ENCODE data around the gene OTUB2. TPM values are rescaled to one million over a fixed set of nuclear protein-coding genes. Genes with fewer than 3 reads are reported as not detected.

Gene OTUB2
- total and polyA plus RNA-seq, 2 experiments from 2014 or later, result 2.7 to 2.8 TPM

GRCh38 chr14:93981316-93982229 is 44.6 kb upstream of the OTUB2 start:
- Histone ChIP-seq H3K9me2 (replicated peaks; ENCODE audit: insufficient read depth) (no peaks in the 10 kb centered on the region), H3K9me3 (ENCODE audit: low read depth) (no peaks in the 10 kb centered on the region), H3K27ac (no peak overlapping the region), H3K79me2 (no peaks in the 10 kb centered on the region), H3K4me3 (no peak overlapping the region), H4K20me1 (ENCODE audit: insufficient read depth, poor library complexity, severe bottlenecking) (no peaks in the 10 kb centered on the region), H3K4me2 (no peak overlapping the region), H3K4me1 (ENCODE audit: insufficient read depth) (peaks cover 8% of the 10 kb centered on the region), H2AFZ (no peak overlapping the region), H3K27me3 (no peaks in the 10 kb centered on the region), H3K36me3 (replicated peaks; ENCODE audit: insufficient read depth, low read depth) (no peaks in the 10 kb centered on the region)
- TF ChIP-seq CTCF (IDR thresholded peaks at IDR 0.05; ENCODE audit: poor library complexity), result no peak
- TF ChIP-seq EZH2phosphoT487 (IDR thresholded peaks at IDR 0.05; ENCODE audit: low read depth, severe bottlenecking, unreplicated experiment), result no peak
- TF ChIP-seq EZH2 (IDR thresholded peaks at IDR 0.05; ENCODE audit: borderline replicate concordance), result no peak
- no peak for DNase-seq (ENCODE audit: low spot score)
- 92% methylated on average over 9 of the region's 9 CpGs for WGBS (ENCODE audit: low lambda C conversion rate, missing lambda C conversion rate)

DNA sequence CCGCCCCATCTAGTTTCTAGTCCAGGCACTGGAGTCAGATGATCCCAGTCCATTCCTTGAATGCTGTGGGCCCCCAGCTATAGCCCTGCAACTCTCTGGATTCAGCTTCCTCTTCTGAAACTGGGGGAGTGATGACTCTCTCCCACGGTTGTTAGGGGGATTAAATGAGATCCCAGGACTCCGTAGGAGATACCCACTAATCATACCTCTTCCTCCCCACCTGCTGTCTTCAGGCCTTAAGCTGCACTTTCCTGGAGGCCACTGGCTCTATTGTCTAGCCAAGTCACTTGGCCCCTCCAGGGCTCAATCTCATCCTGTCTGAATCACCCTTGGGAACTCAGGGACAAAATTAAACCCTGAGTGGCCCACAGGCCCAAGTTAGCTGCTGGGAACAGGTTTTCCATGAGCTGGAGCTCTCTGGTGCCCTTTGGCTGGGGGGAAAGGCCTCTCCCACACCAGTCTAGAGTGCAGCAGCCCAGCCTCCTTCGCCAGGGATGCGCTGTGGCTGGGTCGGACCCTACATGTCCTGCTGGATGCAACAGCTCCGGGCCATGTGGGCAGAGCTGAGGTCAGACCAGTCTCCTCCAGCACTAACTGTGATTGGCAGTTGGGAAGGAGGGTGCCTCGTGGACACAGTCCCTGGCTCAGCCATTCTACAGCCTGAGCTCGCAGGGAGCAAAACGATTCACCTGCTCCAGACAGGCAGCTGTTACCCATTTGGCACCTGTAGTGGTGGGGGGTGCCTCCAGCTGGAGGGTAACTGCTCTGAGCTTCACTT is 43.7 kb upstream of the OTUB2 start:
- no peaks in the 10 kb centered on the region for H4K20me1 ChIP-seq (ENCODE audit: insufficient read depth, poor library complexity, severe bottlenecking)
- no peak for TF ChIP-seq CTCF (IDR thresholded peaks at IDR 0.05; ENCODE audit: poor library complexity)
- H3K4me3 ChIP-seq, result no peak overlapping the region
- no peaks in the 10 kb centered on the region for H3K9me3 ChIP-seq (ENCODE audit: low read depth)
- H3K4me2 ChIP-seq, result no peak overlapping the region
- no peaks in the 10 kb centered on the region for H3K79me2 ChIP-seq
- H3K27me3 ChIP-seq, result no peaks in the 10 kb centered on the region
- no peak overlapping the region for H3K27ac ChIP-seq
- H3K9me2 ChIP-seq (replicated peaks; ENCODE audit: insufficient read depth), result no peaks in the 10 kb centered on the region
- H2AFZ ChIP-seq, result no peak overlapping the region
- no peak for DNase-seq (ENCODE audit: low spot score)
- WGBS (ENCODE audit: low lambda C conversion rate, missing lambda C conversion rate), result 78% methylated on average over 10 of the region's 10 CpGs
- H3K4me1 ChIP-seq (ENCODE audit: insufficient read depth), result peaks cover 8% of the 10 kb centered on the region
- no peaks in the 10 kb centered on the region for H3K36me3 ChIP-seq (replicated peaks; ENCODE audit: insufficient read depth, low read depth)

DNA sequence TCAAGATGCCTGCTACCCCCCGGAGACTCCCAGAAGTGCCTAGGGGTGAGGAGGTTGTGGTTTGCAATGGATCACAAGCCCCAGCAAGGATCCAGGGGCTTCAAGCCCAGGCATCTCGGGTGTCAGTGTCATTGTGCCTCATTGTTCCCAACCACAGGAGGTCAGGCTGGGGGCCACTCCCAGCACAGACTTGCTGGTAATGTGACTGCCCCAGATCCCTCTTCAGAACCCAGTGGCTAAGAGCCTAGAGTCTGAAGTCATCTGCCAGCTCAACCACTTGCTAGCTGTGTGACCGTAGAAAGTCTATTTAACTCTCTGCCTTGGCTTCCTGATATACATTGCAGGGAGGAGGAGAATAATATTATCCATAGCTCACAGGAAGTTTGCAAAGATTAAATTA is 42.1 kb upstream of the OTUB2 start:
- TF ChIP-seq EZH2 (IDR thresholded peaks at IDR 0.05; ENCODE audit: borderline replicate concordance), result no peak
- no peak for TF ChIP-seq CTCF (IDR thresholded peaks at IDR 0.05; ENCODE audit: poor library complexity)
- no peak for TF ChIP-seq EZH2phosphoT487 (IDR thresholded peaks at IDR 0.05; ENCODE audit: low read depth, severe bottlenecking, unreplicated experiment)
- WGBS (ENCODE audit: low lambda C conversion rate, missing lambda C conversion rate), result 87% methylated on average over 3 of the region's 3 CpGs

More for the DNA sequence above, 42.1 kb upstream of the OTUB2 start:
- Histone ChIP-seq H3K9me3 (ENCODE audit: low read depth) (no peaks in the 10 kb centered on the region), H3K36me3 (replicated peaks; ENCODE audit: insufficient read depth, low read depth) (no peaks in the 10 kb centered on the region), H3K27ac (no peak overlapping the region), H3K4me2 (no peak overlapping the region), H4K20me1 (ENCODE audit: insufficient read depth, poor library complexity, severe bottlenecking) (no peaks in the 10 kb centered on the region), H3K79me2 (no peaks in the 10 kb centered on the region), H3K4me1 (ENCODE audit: insufficient read depth) (peaks cover 8% of the 10 kb centered on the region), H2AFZ (no peak overlapping the region), H3K27me3 (no peaks in the 10 kb centered on the region), H3K4me3 (no peak overlapping the region), H3K9me2 (replicated peaks; ENCODE audit: insufficient read depth) (no peaks in the 10 kb centered on the region)
- DNase-seq (ENCODE audit: low spot score), result no peak
